ENCODE results near the gene ZDHHC16. TPM values are rescaled to one million over a fixed set of nuclear protein-coding genes. Genes with fewer than 3 reads are reported as not detected.

ZDHHC16 gene
- total RNA-seq, 1 donor from 2014 or later: 31.9 TPM

GRCh38 chr10:97456034-97456685 lies 10.2 kb downstream of the ZDHHC16 start:
- Histone ChIP-seq H3K36me3 (ENCODE audit: control insufficient read depth, insufficient read depth, low read length) (peaks cover 21% of the 10 kb centered on the region), H3K4me3 (ENCODE audit: low read depth, low read length) (no peak overlapping the region), H3K27me3 (ENCODE audit: control insufficient read depth, insufficient read depth, low read length) (no peaks in the 10 kb centered on the region)
- DNase-seq (ENCODE audit: low read depth) (no peak), FAIRE-seq (peak; percentile 68)
- TF ChIP-seq CTCF (IDR thresholded peaks at IDR 0.05; ENCODE audit: insufficient read depth, low read length, severe bottlenecking): no peak

GRCh38 chr10:97456686-97457065 lies 10.7 kb downstream of the ZDHHC16 start:
- Histone ChIP-seq H3K27me3 (ENCODE audit: control insufficient read depth, insufficient read depth, low read length) (no peaks in the 10 kb centered on the region), H3K36me3 (ENCODE audit: control insufficient read depth, insufficient read depth, low read length) (peaks cover 25% of the 10 kb centered on the region), H3K4me3 (ENCODE audit: low read depth, low read length) (no peak overlapping the region)
- TF ChIP-seq CTCF (IDR thresholded peaks at IDR 0.05; ENCODE audit: insufficient read depth, low read length, severe bottlenecking): no peak
- no peak for FAIRE-seq
- DNase-seq (ENCODE audit: low read depth): no peak

GRCh38 chr10:97459111-97459510 lies 13.1 kb downstream of the ZDHHC16 start:
- Histone ChIP-seq H3K4me3 (ENCODE audit: low read depth, low read length) (no peak overlapping the region), H3K27me3 (ENCODE audit: control insufficient read depth, insufficient read depth, low read length) (no peaks in the 10 kb centered on the region), H3K36me3 (ENCODE audit: control insufficient read depth, insufficient read depth, low read length) (peaks cover 35% of the 10 kb centered on the region)
- FAIRE-seq (no peak), DNase-seq (ENCODE audit: low read depth) (no peak)
- no peak for TF ChIP-seq CTCF (IDR thresholded peaks at IDR 0.05; ENCODE audit: insufficient read depth, low read length, severe bottlenecking)

GRCh38 chr10:97459933-97460332 lies 14.0 kb downstream of the ZDHHC16 start:
- TF ChIP-seq CTCF (IDR thresholded peaks at IDR 0.05; ENCODE audit: insufficient read depth, low read length, severe bottlenecking): no peak
- Histone ChIP-seq H3K36me3 (ENCODE audit: control insufficient read depth, insufficient read depth, low read length) (peaks cover 35% of the 10 kb centered on the region), H3K4me3 (ENCODE audit: low read depth, low read length) (no peak overlapping the region), H3K27me3 (ENCODE audit: control insufficient read depth, insufficient read depth, low read length) (no peaks in the 10 kb centered on the region)
- DNase-seq (ENCODE audit: low read depth) (no peak), FAIRE-seq (no peak)

GRCh38 chr10:97462309-97462708 lies 16.3 kb downstream of the ZDHHC16 start:
- FAIRE-seq (no peak), DNase-seq (ENCODE audit: low read depth) (no peak)
- H3K4me3 ChIP-seq (ENCODE audit: low read depth, low read length): no peak overlapping the region
- no peaks in the 10 kb centered on the region for H3K27me3 ChIP-seq (ENCODE audit: control insufficient read depth, insufficient read depth, low read length)
- peaks cover 37% of the 10 kb centered on the region for H3K36me3 ChIP-seq (ENCODE audit: control insufficient read depth, insufficient read depth, low read length)
- no peak for TF ChIP-seq CTCF (IDR thresholded peaks at IDR 0.05; ENCODE audit: insufficient read depth, low read length, severe bottlenecking)

Measured in bronchial epithelial cell (primary cell).